Stimulated activated CD4-positive, alpha-beta T cell treated with anti-CD3 and anti-CD28 coated beads, Interleukin-2, amount 100 ng/mL, for 24 hours (primary cell): ENCODE results near the gene SIGLEC12.
"Not testable (repeated sequence)": the region's sequence is repeated elsewhere in the genome, so short reads cannot be mapped to it uniquely, and the experiment has no call there.

Experiments used
- DNase-seq, 2 donors: peaks; one replicate each; pipeline ENCODE4 v3.0.0-alpha.2; 2020

The SIGLEC12 gene

GRCh38 chr19:51479531-51480331 lies 21.9 kb downstream of the SIGLEC12 start:
- peak; percentile 18 to 36 for DNase-seq

GRCh38 chr19:51478381-51479234 lies 23.0 kb downstream of the SIGLEC12 start, which contains the start of gene CEACAM18:
TSS of gene CEACAM18 (plus strand) at chr19:51478539.
- DNase-seq, result no peak

- no peak for DNase-seq
These were observed 24.3 kb downstream of the SIGLEC12 start for GRCh38 chr19:51477344-51477743.

- no peak for DNase-seq
These were observed 25.4 kb downstream of the SIGLEC12 start for GRCh38 chr19:51476164-51476563.

- DNase-seq, result peak; percentile 90 to 96
These were observed 28.4 kb downstream of the SIGLEC12 start for GRCh38 chr19:51473009-51473707.

GRCh38 chr19:51472607-51473006 lies 29.0 kb downstream of the SIGLEC12 start:
- DNase-seq, result no peak

- DNase-seq, result no peak
These were observed 30.1 kb downstream of the SIGLEC12 start for GRCh38 chr19:51471527-51471926.

GRCh38 chr19:51470966-51471365 lies 30.6 kb downstream of the SIGLEC12 start:
- no peak for DNase-seq

- no peak for DNase-seq
These were observed 32.0 kb downstream of the SIGLEC12 start for GRCh38 chr19:51469629-51470028.

- DNase-seq, result no peak
These were observed 32.4 kb downstream of the SIGLEC12 start for GRCh38 chr19:51469162-51469561.

- DNase-seq, result no peak
These were observed 33.1 kb downstream of the SIGLEC12 start for GRCh38 chr19:51468545-51468920.

GRCh38 chr19:51467864-51468544 lies 33.6 kb downstream of the SIGLEC12 start:
- DNase-seq, result no peak

- no peak for DNase-seq
These were observed 34.9 kb downstream of the SIGLEC12 start for GRCh38 chr19:51466723-51467122.

GRCh38 chr19:51463976-51464581 lies 37.5 kb downstream of the SIGLEC12 start:
- not testable (repeated sequence) for DNase-seq

- no peak for DNase-seq
These were observed 38.9 kb downstream of the SIGLEC12 start for GRCh38 chr19:51462681-51463080.

- no peak for DNase-seq
These were observed 39.3 kb downstream of the SIGLEC12 start for GRCh38 chr19:51462276-51462675.

- DNase-seq, result no peak
These were observed 39.9 kb downstream of the SIGLEC12 start for GRCh38 chr19:51461723-51462161.

- no peak for DNase-seq
These were observed 41.2 kb downstream of the SIGLEC12 start for GRCh38 chr19:51460164-51460992.

GRCh38 chr19:51458899-51459505 lies 42.6 kb downstream of the SIGLEC12 start:
- DNase-seq, result no peak

GRCh38 chr19:51458051-51458645 lies 43.5 kb downstream of the SIGLEC12 start, which contains the start of gene SIGLEC8:
TSS of gene SIGLEC8 (minus strand) at chr19:51458454. CDS start at chr19:51458387, 67 bp downstream.
- peak in 1 of 2 donors; percentile 12 for DNase-seq
